ENCODE measurements around the gene SLFN11.
"Not testable (repeated sequence)": the region's sequence is repeated elsewhere in the genome, so short reads cannot be mapped to it uniquely, and the experiment has no call there.

The SLFN11 gene

DNA sequence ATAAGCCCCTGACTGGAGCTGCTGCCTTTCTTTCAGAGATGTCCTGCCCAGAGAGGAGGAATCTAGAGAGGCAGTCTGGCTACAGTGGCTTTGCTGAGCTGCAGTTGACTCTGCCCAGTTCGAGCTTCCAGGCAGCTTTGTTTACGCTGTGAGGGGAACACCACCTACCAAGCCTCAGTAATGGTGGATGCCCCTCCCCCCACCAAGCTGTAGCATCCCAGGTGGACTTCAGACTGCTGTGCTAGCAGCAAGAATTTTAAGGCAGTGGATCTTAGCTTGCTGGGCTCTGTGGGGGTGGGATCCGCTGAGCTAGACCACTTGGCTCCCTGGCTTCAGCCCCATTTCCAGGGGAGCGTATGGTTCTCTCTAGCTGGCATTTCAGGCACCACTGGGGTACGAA lies 39.8 kb downstream of the SLFN11 start:
- H3K27me3 ChIP-seq (ENCODE audit: control insufficient read depth, insufficient read depth, low read length, poor library complexity, severe bottlenecking); H3K9me3 ChIP-seq (ENCODE audit: control insufficient read depth, low read length); H3K36me3 ChIP-seq (ENCODE audit: control insufficient read depth, insufficient read depth, low read length); H3K4me3 ChIP-seq (ENCODE audit: insufficient read depth, low read depth, low read length); H3K4me1 ChIP-seq (ENCODE audit: control insufficient read depth, insufficient read depth, low read length); H3K27ac ChIP-seq (ENCODE audit: insufficient read depth, low read depth, low read length, poor library complexity, severe bottlenecking): not testable (repeated sequence)
- WGBS, 2 experiments: 86 to 87% methylated on average over 5 of the region's 5 CpGs

- Histone ChIP-seq H3K4me3 (ENCODE audit: insufficient read depth, low read depth, low read length) (no peak overlapping the region), H3K9me3 (ENCODE audit: control insufficient read depth, low read length) (no peaks in the 10 kb centered on the region), H3K27ac (ENCODE audit: insufficient read depth, low read depth, low read length, poor library complexity, severe bottlenecking) (no peak overlapping the region), H3K4me1 (ENCODE audit: control insufficient read depth, insufficient read depth, low read length) (no peaks in the 10 kb centered on the region), H3K27me3 (ENCODE audit: control insufficient read depth, insufficient read depth, low read length, poor library complexity, severe bottlenecking) (no peaks in the 10 kb centered on the region), H3K36me3 (ENCODE audit: control insufficient read depth, insufficient read depth, low read length) (no peaks in the 10 kb centered on the region)
- no CpG with 5 or more reads among the region's 1 CpG for WGBS, 2 experiments
Measured at GRCh38 chr17:35322749-35323148, 50.7 kb downstream of the SLFN11 start.

DNA sequence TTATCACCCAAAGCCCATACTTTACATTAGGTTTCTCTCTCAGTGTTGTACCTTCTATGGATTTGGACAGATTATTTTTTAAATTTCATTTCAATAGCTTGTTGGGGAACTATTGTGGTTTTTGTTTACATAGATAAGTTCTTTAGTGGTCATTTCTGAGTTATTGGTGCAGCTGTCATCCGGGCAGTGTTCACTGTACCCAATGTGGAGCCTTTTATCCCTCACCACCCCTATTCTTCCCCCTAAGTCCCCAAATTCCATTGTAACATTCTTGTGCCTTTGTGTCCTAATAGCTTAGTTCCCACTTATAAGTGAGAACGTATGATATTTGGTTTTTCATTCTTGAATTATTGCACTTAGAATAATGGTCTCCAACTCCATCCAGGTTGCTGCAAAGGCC lies 57.5 kb downstream of the SLFN11 start:
- Histone ChIP-seq H3K9me3 (ENCODE audit: control insufficient read depth, low read length) (no peaks in the 10 kb centered on the region), H3K4me1 (ENCODE audit: control insufficient read depth, insufficient read depth, low read length) (peaks cover 4% of the 10 kb centered on the region), H3K27me3 (ENCODE audit: control insufficient read depth, insufficient read depth, low read length, poor library complexity, severe bottlenecking) (no peaks in the 10 kb centered on the region), H3K4me3 (ENCODE audit: insufficient read depth, low read depth, low read length) (no peak overlapping the region), H3K36me3 (ENCODE audit: control insufficient read depth, insufficient read depth, low read length) (no peaks in the 10 kb centered on the region), H3K27ac (ENCODE audit: insufficient read depth, low read depth, low read length, poor library complexity, severe bottlenecking) (no peak overlapping the region)
- WGBS, 2 experiments: 88 to 92% methylated on average over 2 of the region's 2 CpGs

DNA sequence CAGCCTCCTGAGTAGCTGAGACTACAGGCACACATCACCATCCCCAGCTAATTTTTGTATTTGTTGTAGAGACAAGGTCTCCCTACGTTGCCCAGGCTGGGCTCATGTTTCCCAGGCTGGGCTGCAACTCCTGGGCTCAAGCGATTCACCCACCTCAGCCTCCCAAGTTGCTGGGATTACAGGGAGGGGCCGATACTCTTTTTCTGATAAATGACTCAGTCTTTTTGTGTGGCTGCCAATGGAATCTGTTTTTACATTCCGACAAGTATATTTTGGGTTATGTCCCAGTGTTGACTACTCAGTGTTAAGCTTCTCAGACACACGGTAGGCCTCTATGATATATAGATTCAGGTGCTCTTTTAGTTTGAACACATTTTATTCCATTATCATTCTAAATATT lies 58.1 kb downstream of the SLFN11 start:
- WGBS, 2 experiments: 63 to 72% methylated on average over 5 of the region's 5 CpGs

DNA sequence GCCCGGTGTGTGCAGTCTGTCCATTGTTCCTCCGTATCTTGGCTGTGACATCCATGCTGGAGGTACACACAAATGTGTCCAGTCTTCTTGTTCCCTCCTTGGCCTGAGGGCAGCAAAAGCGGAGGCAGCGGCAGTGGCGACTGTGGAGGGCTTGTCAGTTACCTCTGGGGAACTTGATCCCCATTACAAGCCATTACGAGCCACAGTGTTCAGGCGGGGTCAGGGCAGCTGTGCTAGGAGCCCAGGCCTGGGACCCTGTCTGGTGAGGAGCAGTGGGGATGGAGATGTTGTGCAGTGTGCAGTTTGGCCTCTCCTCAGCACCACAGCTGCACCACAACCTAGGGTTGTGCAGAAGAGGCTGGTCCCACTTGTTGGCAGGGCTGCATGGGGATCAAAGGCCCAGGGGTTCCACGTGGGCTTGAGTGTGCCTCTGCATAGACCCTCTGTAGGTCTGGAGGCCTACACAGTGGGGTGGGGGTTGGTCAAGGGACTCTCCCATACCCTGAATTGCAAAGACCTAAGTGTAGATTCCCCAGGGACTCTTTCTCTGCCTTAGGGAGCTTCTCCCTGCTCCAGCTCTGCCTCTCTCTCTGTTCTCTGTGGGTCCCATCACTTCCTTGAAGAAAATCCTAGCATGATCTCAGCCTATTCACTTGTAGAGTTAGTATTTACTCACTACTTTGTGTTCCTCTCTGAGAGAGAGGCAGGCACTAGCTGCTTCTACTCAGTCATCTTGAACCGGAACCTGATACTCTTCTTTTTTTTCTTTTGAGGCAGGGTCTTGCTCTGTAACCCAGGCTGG lies 58.8 kb downstream of the SLFN11 start:
- Histone ChIP-seq H3K4me1 (ENCODE audit: control insufficient read depth, insufficient read depth, low read length) (peaks cover 4% of the 10 kb centered on the region), H3K36me3 (ENCODE audit: control insufficient read depth, insufficient read depth, low read length) (no peaks in the 10 kb centered on the region), H3K9me3 (ENCODE audit: control insufficient read depth, low read length) (no peaks in the 10 kb centered on the region), H3K27ac (ENCODE audit: insufficient read depth, low read depth, low read length, poor library complexity, severe bottlenecking) (no peak overlapping the region), H3K4me3 (ENCODE audit: insufficient read depth, low read depth, low read length) (no peak overlapping the region), H3K27me3 (ENCODE audit: control insufficient read depth, insufficient read depth, low read length, poor library complexity, severe bottlenecking) (no peaks in the 10 kb centered on the region)
- 83% methylated on average over 9 of the region's 9 CpGs for WGBS, 2 experiments

More for the DNA sequence above, 58.1 kb downstream of the SLFN11 start:
- Histone ChIP-seq H3K9me3 (ENCODE audit: control insufficient read depth, low read length) (no peaks in the 10 kb centered on the region), H3K4me1 (ENCODE audit: control insufficient read depth, insufficient read depth, low read length) (peaks cover 4% of the 10 kb centered on the region), H3K4me3 (ENCODE audit: insufficient read depth, low read depth, low read length) (no peak overlapping the region), H3K36me3 (ENCODE audit: control insufficient read depth, insufficient read depth, low read length) (no peaks in the 10 kb centered on the region), H3K27ac (ENCODE audit: insufficient read depth, low read depth, low read length, poor library complexity, severe bottlenecking) (no peak overlapping the region), H3K27me3 (ENCODE audit: control insufficient read depth, insufficient read depth, low read length, poor library complexity, severe bottlenecking) (no peaks in the 10 kb centered on the region)

DNA sequence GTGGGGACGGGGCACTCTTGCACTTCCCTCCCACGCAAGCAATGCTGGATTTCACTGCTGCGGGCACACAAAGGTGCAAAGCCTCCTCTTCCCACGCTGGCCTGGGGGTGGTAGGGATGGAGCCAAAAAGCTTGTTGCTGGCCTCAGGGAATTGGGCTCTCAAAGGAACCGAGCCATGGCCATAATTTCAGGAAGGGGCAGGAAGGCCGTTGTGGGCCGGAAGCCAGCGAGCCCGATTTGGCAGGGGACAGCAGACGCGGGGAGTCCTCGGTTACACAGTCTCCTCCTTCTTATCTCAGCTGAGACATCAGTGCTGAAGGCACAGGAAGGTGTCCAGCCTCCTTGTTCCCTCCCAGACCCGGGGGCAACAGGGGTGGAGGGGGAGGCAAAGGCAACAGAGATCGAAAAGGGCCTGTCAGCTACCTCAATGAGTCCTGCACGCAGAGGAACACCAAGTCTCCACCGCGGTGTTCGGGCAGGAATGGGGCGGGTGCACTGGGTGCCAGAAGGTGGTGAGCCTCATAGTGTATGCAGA lies 59.5 kb downstream of the SLFN11 start:
- Histone ChIP-seq H3K36me3 (ENCODE audit: control insufficient read depth, insufficient read depth, low read length) (no peaks in the 10 kb centered on the region), H3K27ac (ENCODE audit: insufficient read depth, low read depth, low read length, poor library complexity, severe bottlenecking) (no peak overlapping the region), H3K27me3 (ENCODE audit: control insufficient read depth, insufficient read depth, low read length, poor library complexity, severe bottlenecking) (no peaks in the 10 kb centered on the region), H3K9me3 (ENCODE audit: control insufficient read depth, low read length) (no peaks in the 10 kb centered on the region), H3K4me3 (ENCODE audit: insufficient read depth, low read depth, low read length) (no peak overlapping the region), H3K4me1 (ENCODE audit: control insufficient read depth, insufficient read depth, low read length) (peaks cover 4% of the 10 kb centered on the region)
- 92% methylated on average over 19 of the region's 19 CpGs for WGBS, 2 experiments

DNA sequence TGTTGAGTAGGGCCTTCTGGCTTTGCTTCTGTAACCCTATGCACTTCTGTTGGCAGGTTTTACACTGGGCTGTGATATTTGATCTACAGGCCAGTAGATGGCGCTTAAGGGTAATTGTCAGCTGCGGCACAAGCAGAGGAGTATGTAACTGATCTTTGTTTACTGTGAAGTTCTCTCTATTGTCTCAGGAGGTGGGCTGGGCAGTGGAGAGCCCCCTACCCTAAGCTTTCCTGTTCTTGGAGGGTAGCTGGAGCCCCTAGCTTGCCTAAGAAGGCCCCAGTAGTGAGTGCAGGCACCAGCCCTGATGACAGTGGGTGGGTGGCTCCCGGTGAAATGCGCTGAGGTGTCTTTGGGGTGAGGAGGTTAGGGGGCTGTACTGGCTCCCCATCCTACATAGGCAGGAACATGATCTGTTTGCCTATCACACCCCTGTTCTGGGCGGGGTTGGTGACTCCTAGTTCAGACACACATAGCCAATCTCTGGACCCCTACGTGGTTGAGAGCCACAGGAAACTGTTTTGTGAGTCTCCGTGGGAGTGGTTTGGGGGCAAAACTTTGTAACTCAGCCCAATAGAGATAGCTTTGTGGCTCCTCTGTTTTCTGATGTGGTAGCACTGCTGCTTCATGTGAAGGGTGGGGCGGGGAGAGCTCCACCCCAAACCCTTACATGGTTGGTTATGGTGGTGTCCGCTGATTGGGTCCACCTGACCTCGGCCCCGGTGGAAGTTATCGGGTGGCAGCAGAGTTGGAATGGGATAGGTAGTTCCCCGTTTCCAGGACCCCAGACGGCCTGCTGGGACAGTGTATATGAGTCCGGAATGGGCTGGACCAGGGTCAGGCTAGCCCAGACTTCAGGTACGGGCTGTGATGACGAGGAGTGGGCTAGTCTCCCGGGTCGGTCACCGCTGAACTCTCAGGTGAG lies 60.4 kb downstream of the SLFN11 start:
- Histone ChIP-seq H3K4me1 (ENCODE audit: control insufficient read depth, insufficient read depth, low read length) (peaks cover 4% of the 10 kb centered on the region), H3K9me3 (ENCODE audit: control insufficient read depth, low read length) (no peaks in the 10 kb centered on the region), H3K27ac (ENCODE audit: insufficient read depth, low read depth, low read length, poor library complexity, severe bottlenecking) (no peak overlapping the region), H3K36me3 (ENCODE audit: control insufficient read depth, insufficient read depth, low read length) (no peaks in the 10 kb centered on the region), H3K4me3 (ENCODE audit: insufficient read depth, low read depth, low read length) (no peak overlapping the region), H3K27me3 (ENCODE audit: control insufficient read depth, insufficient read depth, low read length, poor library complexity, severe bottlenecking) (no peaks in the 10 kb centered on the region)
- 78 to 79% methylated on average over 20 of the region's 20 CpGs for WGBS, 2 experiments

DNA sequence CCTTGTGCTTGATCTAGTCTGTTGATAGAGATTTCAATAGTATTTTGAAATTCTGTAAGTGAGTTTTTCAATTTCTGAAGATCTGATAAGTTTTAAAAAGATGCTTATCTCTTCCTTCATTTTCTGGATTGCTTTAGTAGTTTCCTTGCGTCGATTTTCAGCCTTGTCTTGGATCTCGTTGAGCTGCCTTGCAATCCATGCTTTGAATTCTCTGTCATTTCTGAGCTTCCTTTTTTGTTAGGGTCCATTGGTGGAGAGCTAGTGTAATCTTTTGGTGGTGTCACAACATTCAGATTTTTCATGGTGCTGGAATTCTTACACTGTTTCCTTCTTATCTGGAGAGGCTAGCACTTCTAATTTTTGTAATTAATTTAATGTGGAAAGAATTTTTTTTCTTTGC lies 61.1 kb downstream of the SLFN11 start:
- Histone ChIP-seq H3K9me3 (ENCODE audit: control insufficient read depth, low read length) (no peaks in the 10 kb centered on the region), H3K27ac (ENCODE audit: insufficient read depth, low read depth, low read length, poor library complexity, severe bottlenecking) (no peak overlapping the region), H3K4me1 (ENCODE audit: control insufficient read depth, insufficient read depth, low read length) (peaks cover 4% of the 10 kb centered on the region), H3K4me3 (ENCODE audit: insufficient read depth, low read depth, low read length) (no peak overlapping the region), H3K36me3 (ENCODE audit: control insufficient read depth, insufficient read depth, low read length) (no peaks in the 10 kb centered on the region), H3K27me3 (ENCODE audit: control insufficient read depth, insufficient read depth, low read length, poor library complexity, severe bottlenecking) (no peaks in the 10 kb centered on the region)
- 78 to 83% methylated on average over 3 of the region's 3 CpGs for WGBS, 2 experiments

- H3K4me1 ChIP-seq (ENCODE audit: control insufficient read depth, insufficient read depth, low read length); H3K36me3 ChIP-seq (ENCODE audit: control insufficient read depth, insufficient read depth, low read length); H3K27ac ChIP-seq (ENCODE audit: insufficient read depth, low read depth, low read length, poor library complexity, severe bottlenecking); H3K4me3 ChIP-seq (ENCODE audit: insufficient read depth, low read depth, low read length); H3K27me3 ChIP-seq (ENCODE audit: control insufficient read depth, insufficient read depth, low read length, poor library complexity, severe bottlenecking); H3K9me3 ChIP-seq (ENCODE audit: control insufficient read depth, low read length): not testable (repeated sequence)
- WGBS, 2 experiments: 93 to 95% methylated on average over 3 of the region's 3 CpGs
Measured at GRCh38 chr17:35309345-35309744, 64.1 kb downstream of the SLFN11 start.

Data from ectodermal cell (in vitro differentiated cells).